H1 (cell line): ENCODE measurements around the gene MAPK1.
"Not testable (repeated sequence)": the region's sequence is repeated elsewhere in the genome, so short reads cannot be mapped to it uniquely, and the experiment has no call there.

ENCODE experiments used
- POLR2A ChIP-seq, 2 experiments: IDR thresholded peaks; 1 replicate in 1 of 2; 2 replicates in 1 of 2; pipeline ENCODE4 v1.6.1; 2011; ENCODE audit warnings: low read depth in 2 of 2, low read length in 2 of 2, mild to moderate bottlenecking in 2 of 2; ENCODE audit errors: control extremely low read depth in 1 of 2
- POLR2AphosphoS5 ChIP-seq: IDR thresholded peaks from 2 replicates; pipeline ENCODE4 v1.6.1; 2011; ENCODE audit warnings: low read depth, low read length
- SRF ChIP-seq: IDR thresholded peaks from 2 replicates; pipeline ENCODE4 v1.6.1; 2011; ENCODE audit warnings: mild to moderate bottlenecking, low read depth, low read length, moderate library complexity
- TF ChIP-seq, protein P1 (sequence below), 3 experiments: IDR thresholded peaks; 1 replicate in 2 of 3; 2 replicates in 1 of 3; pipeline versions ENCODE4 v1.5.1 to v1.6.1; 2011; ENCODE audit warnings: low read length in 3 of 3, mild to moderate bottlenecking in 3 of 3, inconsistent platforms in 2 of 3, low read depth in 1 of 3, moderate library complexity in 1 of 3; ENCODE audit not compliant: insufficient read depth in 1 of 3; ENCODE audit errors: control extremely low read depth in 1 of 3

DNA sequence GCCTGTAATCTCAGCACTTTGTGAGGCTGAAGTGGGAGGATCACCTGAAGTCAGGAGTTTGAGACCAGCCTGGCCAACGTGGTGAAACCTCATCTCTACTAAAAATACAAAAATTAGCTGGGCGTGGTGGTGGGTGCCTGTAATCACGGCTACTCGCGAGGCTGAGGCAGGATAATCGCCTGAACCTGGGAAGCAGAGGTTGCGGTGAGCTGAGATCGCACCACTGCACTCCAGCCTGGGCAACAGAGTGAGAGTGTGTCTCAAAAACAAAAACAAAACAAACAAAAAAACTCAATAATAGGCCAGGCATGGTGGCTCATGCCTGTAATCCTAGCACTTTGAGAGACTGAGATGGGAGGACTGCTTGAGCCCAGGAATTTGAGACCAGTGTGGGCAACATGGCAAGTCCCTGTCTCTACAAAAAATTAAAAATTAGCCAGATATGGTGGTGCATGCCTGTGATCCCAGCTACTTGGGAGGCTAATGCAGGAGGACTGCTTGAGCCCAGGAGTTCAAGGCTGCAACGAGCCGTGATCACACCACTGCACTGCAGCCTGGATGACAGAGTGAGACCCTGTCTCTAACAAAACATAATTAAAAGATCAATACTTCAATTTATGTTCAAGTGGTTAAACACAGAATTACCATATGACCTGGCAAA lies 28.2 kb downstream of the MAPK1 start:
- TF ChIP-seq, protein P1, sequence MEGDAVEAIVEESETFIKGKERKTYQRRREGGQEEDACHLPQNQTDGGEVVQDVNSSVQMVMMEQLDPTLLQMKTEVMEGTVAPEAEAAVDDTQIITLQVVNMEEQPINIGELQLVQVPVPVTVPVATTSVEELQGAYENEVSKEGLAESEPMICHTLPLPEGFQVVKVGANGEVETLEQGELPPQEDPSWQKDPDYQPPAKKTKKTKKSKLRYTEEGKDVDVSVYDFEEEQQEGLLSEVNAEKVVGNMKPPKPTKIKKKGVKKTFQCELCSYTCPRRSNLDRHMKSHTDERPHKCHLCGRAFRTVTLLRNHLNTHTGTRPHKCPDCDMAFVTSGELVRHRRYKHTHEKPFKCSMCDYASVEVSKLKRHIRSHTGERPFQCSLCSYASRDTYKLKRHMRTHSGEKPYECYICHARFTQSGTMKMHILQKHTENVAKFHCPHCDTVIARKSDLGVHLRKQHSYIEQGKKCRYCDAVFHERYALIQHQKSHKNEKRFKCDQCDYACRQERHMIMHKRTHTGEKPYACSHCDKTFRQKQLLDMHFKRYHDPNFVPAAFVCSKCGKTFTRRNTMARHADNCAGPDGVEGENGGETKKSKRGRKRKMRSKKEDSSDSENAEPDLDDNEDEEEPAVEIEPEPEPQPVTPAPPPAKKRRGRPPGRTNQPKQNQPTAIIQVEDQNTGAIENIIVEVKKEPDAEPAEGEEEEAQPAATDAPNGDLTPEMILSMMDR (IDR thresholded peaks at IDR 0.05; ENCODE audit: control extremely low read depth in 1 of 3, insufficient read depth in 1 of 3, low read depth in 1 of 3, low read length in 3 of 3) = not testable (repeated sequence)
- not testable (repeated sequence) for TF ChIP-seq POLR2A (IDR thresholded peaks at IDR 0.05; ENCODE audit: control extremely low read depth in 1 of 2, low read depth in 2 of 2, low read length in 2 of 2); POLR2AphosphoS5; SRF
